Measurements from ENCODE around the gene ELF1. TPM values are rescaled to one million over a fixed set of nuclear protein-coding genes. Genes with fewer than 3 reads are reported as not detected.

The ELF1 gene
- total and polyA plus RNA-seq, 2 donors (not counting 3 experiments of a cell fraction or from before 2014, with no cell fraction given), result 31.8 to 61.2 TPM

GRCh38 chr13:40943073-40943472 is 76.0 kb downstream of the ELF1 start:
- no TSS peak for BruUV-seq (replicated peaks)
- no peaks in the 10 kb centered on the region for H3K9me3 ChIP-seq (replicated peaks; ENCODE audit: control insufficient read depth, insufficient read depth, low read length)
- H3K79me2 ChIP-seq (ENCODE audit: control insufficient read depth, insufficient read depth, low read length), result peaks cover 4% of the 10 kb centered on the region
- no peak for TF ChIP-seq GATA2 (IDR thresholded peaks at IDR 0.05; ENCODE audit: insufficient read depth, insufficient read length, low read depth, low read length)
- no peak for TF ChIP-seq POLR2A (IDR thresholded peaks at IDR 0.05; ENCODE audit: low read depth, low read length)
- no peak for TF ChIP-seq CTCF (IDR thresholded peaks at IDR 0.05; ENCODE audit: extremely low read depth in 1 of 2, insufficient read depth in 1 of 2, low read depth in 1 of 2, low read length in 2 of 2)
- dilution Hi-C loops (cut with MboI; ENCODE audit: extremely low pct_ligation_motif_present, low sequenced_read_pairs), result no loop called here
- no peak overlapping the region for H2AFZ ChIP-seq (ENCODE audit: low read depth, low read length)
- peak; percentile 24 for DNase-seq (ENCODE audit: low read depth, low spot score)
- ChIA-PET POLR2A (no interaction called here), CTCF (interaction anchor here (1.1 kb wide), 1 partner anchor 9 kb away, joined by 5 read pairs; no protein-coding TSS in a partner anchor)
- H3K4me3 ChIP-seq (replicated peaks in 1 of 3; ENCODE audit: insufficient read depth in 1 of 3, low read depth in 1 of 3, low read length in 3 of 3), result no peak overlapping the region
- FAIRE-seq, result no peak
- no peak overlapping the region for H3K9ac ChIP-seq (replicated peaks; ENCODE audit: extremely low read depth, insufficient read depth, low read length)
- no peaks in the 10 kb centered on the region for H3K4me1 ChIP-seq (ENCODE audit: control insufficient read depth, extremely low read depth, insufficient read depth, low read length)
- H3K27me3 ChIP-seq (ENCODE audit: control insufficient read depth in 2 of 2, insufficient read depth in 2 of 2, low read length in 2 of 2), result no peaks in the 10 kb centered on the region
- no peak overlapping the region for H3K4me2 ChIP-seq (ENCODE audit: insufficient read depth, low read length)
- H4K20me1 ChIP-seq (replicated peaks; ENCODE audit: control insufficient read depth, extremely low read depth, insufficient read depth, low read length), result no peaks in the 10 kb centered on the region
- no peaks in the 10 kb centered on the region for H3K9me1 ChIP-seq (replicated peaks; ENCODE audit: control insufficient read depth, extremely low read depth, insufficient read depth, low read length)
- H3K27ac ChIP-seq (ENCODE audit: insufficient read depth, low read depth, low read length), result no peak overlapping the region
- peaks cover 16 to 22% of the 10 kb centered on the region in 2 experiments for H3K36me3 ChIP-seq (ENCODE audit: control insufficient read depth in 2 of 2, extremely low read depth in 1 of 2, insufficient read depth in 2 of 2, low read length in 2 of 2)
- intact Hi-C loops (cut with micrococcal nuclease), result no loop called here

GRCh38 chr13:40941581-40941980 is 77.5 kb downstream of the ELF1 start:
- Histone ChIP-seq H3K9me1 (replicated peaks; ENCODE audit: control insufficient read depth, extremely low read depth, insufficient read depth, low read length) (no peaks in the 10 kb centered on the region), H3K4me3 (replicated peaks in 1 of 3; ENCODE audit: insufficient read depth in 1 of 3, low read depth in 1 of 3, low read length in 3 of 3) (no peak overlapping the region), H4K20me1 (replicated peaks; ENCODE audit: control insufficient read depth, extremely low read depth, insufficient read depth, low read length) (no peaks in the 10 kb centered on the region), H2AFZ (ENCODE audit: low read depth, low read length) (no peak overlapping the region), H3K4me1 (ENCODE audit: control insufficient read depth, extremely low read depth, insufficient read depth, low read length) (no peaks in the 10 kb centered on the region), H3K9me3 (replicated peaks; ENCODE audit: control insufficient read depth, insufficient read depth, low read length) (no peaks in the 10 kb centered on the region), H3K9ac (replicated peaks; ENCODE audit: extremely low read depth, insufficient read depth, low read length) (no peak overlapping the region), H3K36me3 (ENCODE audit: control insufficient read depth in 2 of 2, extremely low read depth in 1 of 2, insufficient read depth in 2 of 2, low read length in 2 of 2) (peaks cover 14 to 17% of the 10 kb centered on the region in 2 experiments), H3K4me2 (ENCODE audit: insufficient read depth, low read length) (no peak overlapping the region), H3K79me2 (ENCODE audit: control insufficient read depth, insufficient read depth, low read length) (peaks cover 4% of the 10 kb centered on the region), H3K27ac (ENCODE audit: insufficient read depth, low read depth, low read length) (no peak overlapping the region), H3K27me3 (ENCODE audit: control insufficient read depth in 2 of 2, insufficient read depth in 2 of 2, low read length in 2 of 2) (no peaks in the 10 kb centered on the region)
- BruUV-seq (replicated peaks), result no TSS peak
- FAIRE-seq (no peak), DNase-seq (ENCODE audit: low read depth, low spot score) (no peak)
- CTCF ChIA-PET, result no interaction called here
- no peak for TF ChIP-seq EZH2 (IDR thresholded peaks at IDR 0.05; ENCODE audit: borderline replicate concordance, low read depth, low read length, severe bottlenecking)
- TF ChIP-seq MAX (IDR thresholded peaks at IDR 0.05; ENCODE audit: insufficient read depth, insufficient read length), result no peak
- TF ChIP-seq POLR2A (IDR thresholded peaks at IDR 0.05; ENCODE audit: low read depth, low read length), result no peak
- TF ChIP-seq GATA2 (IDR thresholded peaks at IDR 0.05; ENCODE audit: insufficient read depth, insufficient read length, low read depth, low read length), result no peak
- TF ChIP-seq CTCF (IDR thresholded peaks at IDR 0.05; ENCODE audit: extremely low read depth in 1 of 2, insufficient read depth in 1 of 2, low read depth in 1 of 2, low read length in 2 of 2), result no peak
- TF ChIP-seq FOS (IDR thresholded peaks at IDR 0.05; ENCODE audit: borderline replicate concordance, insufficient read depth, low read length), result no peak
- TF ChIP-seq JUN (IDR thresholded peaks at IDR 0.05; ENCODE audit: borderline replicate concordance, insufficient read depth, insufficient read length, low read depth), result no peak
- TF ChIP-seq POLR2AphosphoS5 (IDR thresholded peaks at IDR 0.05; ENCODE audit: insufficient read depth, low read depth, low read length), result no peak
- TF ChIP-seq MYC (IDR thresholded peaks at IDR 0.05; ENCODE audit: low read depth, low read length), result no peak
- intact Hi-C loops (cut with micrococcal nuclease), result no loop called here
- POLR2A ChIA-PET, result no interaction called here
- dilution Hi-C loops (cut with MboI; ENCODE audit: extremely low pct_ligation_motif_present, low sequenced_read_pairs), result no loop called here
